Astrocyte (in vitro differentiated cells and primary cell): Measurements from ENCODE around the gene DNAJC7.

Experiments
- CTCF ChIP-seq: IDR thresholded peaks from 2 replicates; pipeline ENCODE4 v1.5.1; 2011; ENCODE audit warnings: low read depth, mild to moderate bottlenecking, inconsistent platforms, low read length, moderate library complexity; ENCODE audit not compliant: insufficient read depth
- EZH2 ChIP-seq: IDR thresholded peaks from 2 replicates; pipeline ENCODE4 v1.6.1; 2012; ENCODE audit warnings: mild to moderate bottlenecking, low read length, inconsistent platforms; ENCODE audit not compliant: insufficient read depth

GRCh38 chr17:42062681-42063080 is 45.4 kb upstream of the DNAJC7 start:
- TF ChIP-seq EZH2 = no peak
- TF ChIP-seq CTCF = no peak
